ENCODE measurements around the gene SETX. TPM values are rescaled to one million over a fixed set of nuclear protein-coding genes. Genes with fewer than 3 reads are reported as not detected.

Gene SETX
- total RNA-seq, 1 donor from 2014 or later, result 49.7 TPM

DNA sequence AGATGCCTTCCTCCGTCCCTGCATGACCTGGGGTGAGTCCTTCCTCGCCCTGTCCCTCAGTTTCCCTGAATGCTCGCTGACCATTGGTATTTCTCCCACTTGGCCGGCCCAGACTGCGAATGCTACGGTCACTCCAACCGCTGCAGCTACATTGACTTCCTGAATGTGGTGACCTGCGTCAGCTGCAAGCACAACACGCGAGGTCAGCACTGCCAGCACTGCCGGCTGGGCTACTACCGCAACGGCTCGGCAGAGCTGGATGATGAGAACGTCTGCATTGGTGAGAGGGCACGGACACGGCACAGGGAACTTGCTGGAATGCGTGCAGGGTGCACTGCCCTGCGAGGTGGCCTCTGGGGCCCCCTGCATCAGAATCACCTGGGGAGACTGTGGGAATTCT lies 115.8 kb downstream of the SETX start:
- Mint-ChIP-seq H3K27me3 (ENCODE audit: insufficient read depth, low read depth) (peaks cover 25% of the 10 kb centered on the region), H3K4me3 (no peak overlapping the region), H3K9me3 (no peaks in the 10 kb centered on the region), H3K27ac (no peak overlapping the region), H3K36me3 (no peaks in the 10 kb centered on the region), H3K4me1 (peaks cover 29% of the 10 kb centered on the region)
- Histone ChIP-seq H3K4me3 (no peak overlapping the region), H3K4me2 (no peak overlapping the region), H3F3A (ENCODE audit: low read depth) (peaks cover 28% of the 10 kb centered on the region), H3K4me1 (peaks cover 28% of the 10 kb centered on the region), H3K36me3 (no peaks in the 10 kb centered on the region), H3K79me2 (ENCODE audit: low read depth) (no peaks in the 10 kb centered on the region), H2AFZ (replicated peaks) (no peak overlapping the region), H3K9me3 (ENCODE audit: low read depth) (no peaks in the 10 kb centered on the region), H4K20me1 (ENCODE audit: low read depth) (no peaks in the 10 kb centered on the region), H3K27me3 (peaks cover 59% of the 10 kb centered on the region), H3K9ac (no peak overlapping the region), H3K27ac (no peak overlapping the region)
- no peak for DNase-seq (ENCODE audit: low spot score)
- TF ChIP-seq EZH2phosphoT487 (IDR thresholded peaks at IDR 0.05) (no peak), EZH2 (IDR thresholded peaks at IDR 0.05) (no peak)
- TF ChIP-seq, protein P1, sequence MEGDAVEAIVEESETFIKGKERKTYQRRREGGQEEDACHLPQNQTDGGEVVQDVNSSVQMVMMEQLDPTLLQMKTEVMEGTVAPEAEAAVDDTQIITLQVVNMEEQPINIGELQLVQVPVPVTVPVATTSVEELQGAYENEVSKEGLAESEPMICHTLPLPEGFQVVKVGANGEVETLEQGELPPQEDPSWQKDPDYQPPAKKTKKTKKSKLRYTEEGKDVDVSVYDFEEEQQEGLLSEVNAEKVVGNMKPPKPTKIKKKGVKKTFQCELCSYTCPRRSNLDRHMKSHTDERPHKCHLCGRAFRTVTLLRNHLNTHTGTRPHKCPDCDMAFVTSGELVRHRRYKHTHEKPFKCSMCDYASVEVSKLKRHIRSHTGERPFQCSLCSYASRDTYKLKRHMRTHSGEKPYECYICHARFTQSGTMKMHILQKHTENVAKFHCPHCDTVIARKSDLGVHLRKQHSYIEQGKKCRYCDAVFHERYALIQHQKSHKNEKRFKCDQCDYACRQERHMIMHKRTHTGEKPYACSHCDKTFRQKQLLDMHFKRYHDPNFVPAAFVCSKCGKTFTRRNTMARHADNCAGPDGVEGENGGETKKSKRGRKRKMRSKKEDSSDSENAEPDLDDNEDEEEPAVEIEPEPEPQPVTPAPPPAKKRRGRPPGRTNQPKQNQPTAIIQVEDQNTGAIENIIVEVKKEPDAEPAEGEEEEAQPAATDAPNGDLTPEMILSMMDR (IDR thresholded peaks at IDR 0.05), result no peak

DNA sequence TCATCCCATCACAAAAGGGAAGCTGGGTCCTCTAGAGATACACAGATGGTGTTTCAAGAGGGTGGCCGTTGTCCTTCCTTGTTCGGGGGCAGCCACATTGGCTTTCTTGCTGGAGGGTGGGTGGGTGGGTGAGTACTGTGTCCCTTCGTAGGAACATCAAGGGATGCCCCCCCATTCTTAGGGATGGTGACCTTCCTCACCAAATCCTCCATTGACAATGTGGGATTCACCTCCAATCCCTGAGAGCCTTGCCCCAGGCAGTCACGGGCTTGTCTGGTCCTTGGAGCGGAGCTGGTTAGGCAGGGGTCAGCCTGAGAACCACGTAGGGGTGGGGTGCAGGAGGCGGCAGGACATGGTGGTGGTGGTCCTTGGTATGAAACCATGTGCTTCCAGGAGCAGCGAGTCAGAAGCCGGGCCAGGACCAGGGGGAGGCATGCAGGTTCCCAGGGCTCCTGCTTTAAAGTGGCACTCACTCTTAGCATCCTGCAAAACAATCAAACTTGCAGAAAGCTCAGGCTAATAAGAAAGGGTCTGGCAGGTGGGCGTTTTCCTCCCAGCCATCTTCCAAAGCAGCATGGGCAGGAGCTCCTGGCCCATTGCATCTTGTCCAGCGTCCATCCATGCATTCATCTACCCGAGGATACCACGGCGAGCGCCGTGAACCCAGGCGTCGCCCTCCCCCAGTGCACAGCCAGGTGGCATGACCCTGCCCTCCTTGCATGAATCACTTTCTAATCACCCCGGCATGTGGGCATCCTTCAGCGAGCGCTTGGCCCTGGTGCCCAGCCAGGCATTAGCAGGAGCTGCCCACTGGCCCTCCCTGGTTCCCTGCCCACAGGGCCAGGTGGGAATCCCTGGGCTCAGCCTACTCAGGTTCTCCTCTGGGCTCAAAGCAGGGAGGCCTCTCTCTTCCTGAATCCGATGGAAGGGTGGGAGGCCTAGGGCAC lies 116.5 kb downstream of the SETX start:
- Histone ChIP-seq H3K4me3 (no peak overlapping the region), H4K20me1 (ENCODE audit: low read depth) (no peaks in the 10 kb centered on the region), H3K9me3 (ENCODE audit: low read depth) (no peaks in the 10 kb centered on the region), H3K4me2 (no peak overlapping the region), H3K27me3 (peaks cover 52% of the 10 kb centered on the region), H3K4me1 (peaks cover 28% of the 10 kb centered on the region), H2AFZ (replicated peaks) (no peak overlapping the region), H3F3A (ENCODE audit: low read depth) (peaks cover 28% of the 10 kb centered on the region), H3K36me3 (no peaks in the 10 kb centered on the region), H3K9ac (no peak overlapping the region), H3K27ac (no peak overlapping the region), H3K79me2 (ENCODE audit: low read depth) (no peaks in the 10 kb centered on the region)
- no peak overlapping the region for H3K4me3 Mint-ChIP-seq
- peaks cover 29% of the 10 kb centered on the region for H3K4me1 Mint-ChIP-seq
- no peaks in the 10 kb centered on the region for H3K36me3 Mint-ChIP-seq
- H3K9me3 Mint-ChIP-seq, result no peaks in the 10 kb centered on the region
- H3K27me3 Mint-ChIP-seq (ENCODE audit: insufficient read depth, low read depth), result peaks cover 19% of the 10 kb centered on the region
- no peak for DNase-seq (ENCODE audit: low spot score)
- no peak overlapping the region for H3K27ac Mint-ChIP-seq
- TF ChIP-seq, protein P1 (IDR thresholded peaks at IDR 0.05), result no peak
- TF ChIP-seq EZH2 (IDR thresholded peaks at IDR 0.05) (no peak), EZH2phosphoT487 (IDR thresholded peaks at IDR 0.05) (no peak)

GRCh38 chr9:132237481-132237880 lies 117.3 kb downstream of the SETX start:
- no peak overlapping the region for H3K27ac Mint-ChIP-seq
- Histone ChIP-seq H3K4me1 (peaks cover 22% of the 10 kb centered on the region), H3K27me3 (peaks cover 44% of the 10 kb centered on the region), H3K36me3 (no peaks in the 10 kb centered on the region), H2AFZ (replicated peaks) (no peak overlapping the region), H3K9me3 (ENCODE audit: low read depth) (no peaks in the 10 kb centered on the region), H4K20me1 (ENCODE audit: low read depth) (no peaks in the 10 kb centered on the region), H3K4me3 (no peak overlapping the region), H3K4me2 (no peak overlapping the region), H3K9ac (no peak overlapping the region), H3K27ac (no peak overlapping the region), H3K79me2 (ENCODE audit: low read depth) (no peaks in the 10 kb centered on the region), H3F3A (ENCODE audit: low read depth) (peaks cover 24% of the 10 kb centered on the region)
- no peaks in the 10 kb centered on the region for H3K9me3 Mint-ChIP-seq
- peaks cover 15% of the 10 kb centered on the region for H3K27me3 Mint-ChIP-seq (ENCODE audit: insufficient read depth, low read depth)
- H3K4me3 Mint-ChIP-seq, result no peak overlapping the region
- DNase-seq (ENCODE audit: low spot score), result no peak
- H3K36me3 Mint-ChIP-seq, result no peaks in the 10 kb centered on the region
- TF ChIP-seq, protein P1 (IDR thresholded peaks at IDR 0.05), result no peak
- TF ChIP-seq EZH2phosphoT487 (IDR thresholded peaks at IDR 0.05), result no peak
- TF ChIP-seq EZH2 (IDR thresholded peaks at IDR 0.05), result no peak
- H3K4me1 Mint-ChIP-seq, result peaks cover 31% of the 10 kb centered on the region
